Fibroblast of lung (primary cell): ENCODE measurements around the gene GATA3. TPM values are rescaled to one million over a fixed set of nuclear protein-coding genes. Genes with fewer than 3 reads are reported as not detected.
A peak's percentile ranks its signal among the peaks of the same experiment; 100 is the strongest.

ENCODE experiments used
- DNase-seq, 2 donors: peaks; one replicate each; pipeline versions ENCODE4 v3.0.0 to v3.0.0-alpha.2; 2010; ENCODE audit warnings: low read depth in 2 of 2
- H2AFZ ChIP-seq: 2 replicates; pipeline ENCODE4 v1.5.1; 2012; ENCODE audit warnings: low read length, control low read depth, inconsistent platforms
- H3K27ac ChIP-seq: 2 replicates; pipeline ENCODE4 v1.5.1; 2011; ENCODE audit warnings: low read length, control low read depth; ENCODE audit not compliant: insufficient read depth
- H3K27me3 ChIP-seq: 2 replicates; pipeline ENCODE4 v1.5.1; 2011; ENCODE audit warnings: mild to moderate bottlenecking, low read length; ENCODE audit not compliant: control insufficient read depth, insufficient read depth
- H3K36me3 ChIP-seq: 2 replicates; pipeline ENCODE4 v1.5.1; 2011; ENCODE audit warnings: low read length; ENCODE audit not compliant: control insufficient read depth, insufficient read depth
- H3K4me1 ChIP-seq: 2 replicates; pipeline ENCODE4 v1.5.1; 2011; ENCODE audit warnings: low read length; ENCODE audit not compliant: control insufficient read depth, insufficient read depth; ENCODE audit errors: extremely low read depth
- H3K4me2 ChIP-seq: 2 replicates; pipeline ENCODE4 v1.5.1; 2011; ENCODE audit warnings: low read length, control low read depth; ENCODE audit not compliant: insufficient read depth; ENCODE audit errors: extremely low read depth
- H3K4me3 ChIP-seq, 4 experiments: fragments of 200-600 bp in 1 of 4; sonication (generic) in 1 of 4; replicated peaks in 1 of 4; 2 replicates each; pipeline ENCODE4 v1.5.1; 2011 to 2016; ENCODE audit warnings: low read length in 4 of 4, low read depth in 3 of 4, mild to moderate bottlenecking in 3 of 4, control low read depth in 2 of 4, inconsistent platforms in 1 of 4, mixed read lengths in 1 of 4; ENCODE audit not compliant: insufficient read depth in 1 of 4; ENCODE audit errors: control extremely low read depth in 1 of 4
- H3K79me2 ChIP-seq: 2 replicates; pipeline ENCODE4 v1.5.1; 2012; ENCODE audit warnings: mild to moderate bottlenecking, low read length, inconsistent platforms; ENCODE audit not compliant: control insufficient read depth, insufficient read depth
- H3K9ac ChIP-seq: 2 replicates; pipeline ENCODE4 v1.5.1; 2011; ENCODE audit warnings: mild to moderate bottlenecking, low read length, control low read depth; ENCODE audit not compliant: insufficient read depth
- H3K9me3 ChIP-seq: 2 replicates; pipeline ENCODE4 v1.5.1; 2012; ENCODE audit warnings: low read depth, low read length; ENCODE audit not compliant: control insufficient read depth, insufficient read depth
- H4K20me1 ChIP-seq: 2 replicates; pipeline ENCODE4 v1.5.1; 2011; ENCODE audit warnings: low read length; ENCODE audit not compliant: control insufficient read depth, insufficient read depth; ENCODE audit errors: extremely low read depth
- CTCF ChIP-seq, 2 donors: IDR thresholded peaks in 1 of 2; conservative IDR thresholded peaks in 1 of 2; 1 replicate in 1 of 2; 2 replicates in 1 of 2; pipeline ENCODE4 v1.5.1; 2011 to 2012; ENCODE audit warnings: low read length in 2 of 2, control low read depth in 1 of 2, inconsistent platforms in 1 of 2, low read depth in 1 of 2, mild to moderate bottlenecking in 1 of 2
- EZH2 ChIP-seq: IDR thresholded peaks from 2 replicates; pipeline ENCODE4 v1.5.1; 2012; ENCODE audit warnings: low read length, control low read depth, mild to moderate bottlenecking; ENCODE audit errors: missing control alignments
- polyA plus RNA-seq, 2 donors: library from polyadenylated mRNA; depleted of rRNA in 1 of 2; stranded (reverse) in 1 of 2; unstranded in 1 of 2; fragments of >200 nt; gene quantifications; 2 replicates each; pipeline ENCODE4 v1.2.1, GENCODE V29; 2011 to 2012; ENCODE audit warnings: missing spikeins in 1 of 2
- total RNA-seq: library from RNA; depleted of rRNA; stranded (reverse); fragments of >200 nt; gene quantifications from 2 replicates; pipeline ENCODE4 v1.2.1, GENCODE V29; 2014

The GATA3 gene
- total and polyA plus RNA-seq, 2 donors (not counting 1 experiment from before 2014, with no cell fraction given), result not detected

DNA sequence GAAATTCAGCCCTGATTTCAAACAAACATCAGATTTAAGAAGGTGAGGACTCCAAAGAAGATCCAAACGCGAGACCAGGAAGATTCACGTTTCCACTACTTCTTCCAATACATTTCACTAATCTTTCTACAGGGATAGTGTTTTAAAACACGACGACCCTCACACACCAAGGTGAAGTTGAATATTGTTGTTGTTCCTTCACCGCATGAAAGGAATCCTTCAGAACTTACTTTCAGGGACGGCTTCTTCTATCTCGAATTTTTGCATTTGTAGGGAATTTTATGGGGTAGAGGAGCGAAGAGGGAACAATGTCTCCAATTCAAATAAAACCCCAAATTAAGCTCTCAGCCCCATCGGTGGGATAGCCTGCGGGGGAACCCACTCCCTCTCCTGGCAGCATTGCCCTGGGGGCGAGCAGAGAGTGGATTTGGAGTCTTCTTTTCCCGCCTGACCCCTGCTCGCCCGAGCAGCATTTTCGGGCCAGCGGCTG is 1.5 kb upstream of the GATA3 start:
- Histone ChIP-seq H3K36me3 (no peaks in the 10 kb centered on the region), H3K9ac (no peak overlapping the region), H3K9me3 (no peaks in the 10 kb centered on the region), H3K4me1 (peaks cover 5% of the 10 kb centered on the region), H3K4me2 (no peak overlapping the region), H3K4me3 (peak overlapping the region in 1 of 4 experiments; percentile 51), H3K27me3 (peaks cover 75% of the 10 kb centered on the region), H2AFZ (no peak overlapping the region), H3K79me2 (no peaks in the 10 kb centered on the region), H4K20me1 (no peaks in the 10 kb centered on the region), H3K27ac (no peak overlapping the region)
- no peak for DNase-seq
- peak; percentile 3 for TF ChIP-seq EZH2
- peak; percentile 57 for TF ChIP-seq CTCF (conservative IDR thresholded peaks at IDR 0.05 in 1 of 2, IDR thresholded peaks at IDR 0.05 in 1 of 2; ENCODE audit: low read depth in 1 of 2, low read length in 2 of 2)

- H3K4me2 ChIP-seq, result peak overlapping the region; percentile 73
- H2AFZ ChIP-seq, result no peak overlapping the region
- H3K4me1 ChIP-seq, result peaks cover 5% of the 10 kb centered on the region
- H3K27ac ChIP-seq, result no peak overlapping the region
- no peaks in the 10 kb centered on the region for H4K20me1 ChIP-seq
- peaks cover 71% of the 10 kb centered on the region for H3K27me3 ChIP-seq
- no peaks in the 10 kb centered on the region for H3K79me2 ChIP-seq
- no peaks in the 10 kb centered on the region for H3K9me3 ChIP-seq
- H3K9ac ChIP-seq, result no peak overlapping the region
- peak; percentile 67 to 77 for DNase-seq
- no peak for TF ChIP-seq CTCF (conservative IDR thresholded peaks at IDR 0.05 in 1 of 2, IDR thresholded peaks at IDR 0.05 in 1 of 2; ENCODE audit: low read depth in 1 of 2, low read length in 2 of 2)
- peak; percentile 77 for TF ChIP-seq EZH2
- no peaks in the 10 kb centered on the region for H3K36me3 ChIP-seq
- peak overlapping the region; percentile 29 to 55 (median 41) for H3K4me3 ChIP-seq
Observed at GRCh38 chr10:8053446-8054243, 843 bp upstream of the GATA3 start.

DNA sequence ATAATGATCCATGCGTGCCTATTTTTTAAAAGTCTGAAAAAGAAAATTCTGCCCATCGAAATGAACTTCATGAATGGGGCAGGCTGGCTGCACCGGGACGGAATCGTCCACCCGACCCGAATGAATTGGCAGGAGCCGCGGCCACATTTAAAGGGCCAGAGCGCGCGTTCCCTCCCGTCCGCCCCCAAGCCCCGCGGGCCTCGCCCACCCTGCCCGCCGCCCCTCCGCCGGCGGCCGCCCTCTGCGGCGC is 319 bp upstream of the GATA3 start:
- H3K9ac ChIP-seq, result no peak overlapping the region
- peak in 1 of 2 donors; percentile 48 for DNase-seq
- H3K79me2 ChIP-seq, result no peaks in the 10 kb centered on the region
- peaks cover 73% of the 10 kb centered on the region for H3K27me3 ChIP-seq
- H3K9me3 ChIP-seq, result no peaks in the 10 kb centered on the region
- no peaks in the 10 kb centered on the region for H3K36me3 ChIP-seq
- peak overlapping the region; percentile 29 to 55 (median 41) for H3K4me3 ChIP-seq
- TF ChIP-seq CTCF (conservative IDR thresholded peaks at IDR 0.05 in 1 of 2, IDR thresholded peaks at IDR 0.05 in 1 of 2; ENCODE audit: low read depth in 1 of 2, low read length in 2 of 2) (no peak), EZH2 (no peak)
- no peak overlapping the region for H3K27ac ChIP-seq
- H3K4me2 ChIP-seq, result peak overlapping the region; percentile 73
- peaks cover 5% of the 10 kb centered on the region for H3K4me1 ChIP-seq
- H2AFZ ChIP-seq, result no peak overlapping the region
- H4K20me1 ChIP-seq, result no peaks in the 10 kb centered on the region
